PC-3 (cell line): ENCODE results near the gene STX8. TPM values are rescaled to one million over a fixed set of nuclear protein-coding genes. Genes with fewer than 3 reads are reported as not detected.

Experiments
- ATAC-seq: fragments of 200-7000 bp; cut with Tn5 transposase; 2 replicates; pipeline ENCODE4 v1.9.1; 2020; ENCODE audit warnings: mild to moderate bottlenecking, moderate library complexity
- BruUV-seq: library from RNA; stranded (reverse); fragments of 400-500 nt; replicated peaks from 2 replicates; lab custom pipeline; 2021; lab: Mats Ljungman, UMichigan
- CTCF ChIA-PET: fragments of 300-600 bp; sonication (Branson Sonifier 250); formaldehyde crosslinking; loops from one replicate; lab custom pipeline; 2022; ENCODE audit warnings: antibody characterized with exemption; lab: Charles Lee
- POLR2A ChIA-PET: fragments of 300-600 bp; sonication (Branson Sonifier 250); formaldehyde crosslinking; loops from one replicate; lab custom pipeline; 2022; ENCODE audit warnings: antibody characterized with exemption; ENCODE audit not compliant: unreplicated experiment; lab: Charles Lee
- DNase-seq: peaks from one replicate; pipeline ENCODE4 v3.0.0-alpha.2; 2015
- H2AFZ ChIP-seq: fragments of 300-600 bp; sonication (generic); 2 replicates; pipeline ENCODE4 v1.6.0; 2016; ENCODE audit warnings: antibody characterized with exemption, low read length
- H3F3A ChIP-seq: fragments of 300-600 bp; sonication (generic); one replicate; pipeline ENCODE4 v1.6.0; 2017; ENCODE audit warnings: antibody characterized with exemption, low read length, control low read depth, mild to moderate bottlenecking; ENCODE audit not compliant: unreplicated experiment
- H3K27ac ChIP-seq: fragments of 300-600 bp; sonication (generic); 2 replicates; pipeline ENCODE4 v1.5.1; 2016; ENCODE audit warnings: mild to moderate bottlenecking, low read length
- H3K27me3 ChIP-seq: fragments of 300-600 bp; sonication (generic); 2 replicates; pipeline ENCODE4 v1.6.1; 2016; ENCODE audit warnings: low read length, mixed read lengths
- H3K36me3 ChIP-seq: fragments of 300-600 bp; sonication (generic); 2 replicates; pipeline ENCODE4 v1.6.1; 2016; ENCODE audit warnings: low read depth, mixed run types, low read length, mixed read lengths
- H3K4me1 ChIP-seq: fragments of 300-600 bp; sonication (generic); 2 replicates; pipeline ENCODE4 v1.5.1; 2016; ENCODE audit warnings: low read length; ENCODE audit not compliant: insufficient read depth
- H3K4me2 ChIP-seq: fragments of 300-600 bp; sonication (generic); 2 replicates; pipeline ENCODE4 v1.6.0; 2016; ENCODE audit warnings: low read length
- H3K4me3 ChIP-seq: fragments of 300-600 bp; sonication (generic); 2 replicates; pipeline ENCODE4 v1.5.1; 2016; ENCODE audit warnings: mild to moderate bottlenecking, low read length, mixed read lengths
- H3K79me2 ChIP-seq: fragments of 300-600 bp; sonication (generic); 2 replicates; pipeline ENCODE4 v1.6.1; 2017; ENCODE audit warnings: low read length, mixed read lengths
- H3K9ac ChIP-seq: fragments of 300-600 bp; sonication (generic); 2 replicates; pipeline ENCODE4 v1.6.0; 2016; ENCODE audit warnings: mild to moderate bottlenecking, low read length
- H3K9me2 ChIP-seq: fragments of 300-600 bp; sonication (generic); replicated peaks from 2 replicates; pipeline ENCODE4 v1.6.1; 2016; ENCODE audit warnings: mixed run types, low read length, mixed read lengths
- H3K9me3 ChIP-seq: fragments of 300-600 bp; sonication (generic); 2 replicates; pipeline ENCODE4 v1.6.1; 2016; ENCODE audit warnings: low read length, mixed read lengths
- H4K20me1 ChIP-seq: fragments of 300-600 bp; sonication (generic); 2 replicates; pipeline ENCODE4 v1.6.1; 2016; ENCODE audit warnings: low read length, mixed read lengths
- EZH2 ChIP-seq: fragments of 300-600 bp; sonication (generic); IDR thresholded peaks from one replicate; pipeline ENCODE4 v1.6.1; 2017; ENCODE audit warnings: antibody characterized with exemption, mild to moderate bottlenecking, low read length; ENCODE audit not compliant: unreplicated experiment
- EZH2phosphoT487 ChIP-seq: fragments of 300-600 bp; sonication (generic); IDR thresholded peaks from 2 replicates; pipeline ENCODE4 v1.6.1; 2018; ENCODE audit warnings: mild to moderate bottlenecking, antibody characterized with exemption, low read length, borderline replicate concordance
- intact Hi-C: fragments of 100-400 bp; cut with micrococcal nuclease; formaldehyde crosslinking; loops from 2 replicates; pipeline ENCODE4 v1.9.0; 2023
- total RNA-seq: library from RNA; depleted of rRNA; stranded (reverse); fragments of >200 nt; gene quantifications from 2 replicates; pipeline ENCODE4 v1.2.3, GENCODE V29; 2014
- TF ChIP-seq, protein P1 (sequence below): fragments of 300-600 bp; sonication (generic); conservative IDR thresholded peaks from 2 replicates; pipeline ENCODE4 v1.5.1; 2017; ENCODE audit warnings: antibody characterized with exemption, low read depth, mild to moderate bottlenecking, low read length

The STX8 gene
- total RNA-seq, 1 experiment from 2014 or later = 57.4 TPM

DNA sequence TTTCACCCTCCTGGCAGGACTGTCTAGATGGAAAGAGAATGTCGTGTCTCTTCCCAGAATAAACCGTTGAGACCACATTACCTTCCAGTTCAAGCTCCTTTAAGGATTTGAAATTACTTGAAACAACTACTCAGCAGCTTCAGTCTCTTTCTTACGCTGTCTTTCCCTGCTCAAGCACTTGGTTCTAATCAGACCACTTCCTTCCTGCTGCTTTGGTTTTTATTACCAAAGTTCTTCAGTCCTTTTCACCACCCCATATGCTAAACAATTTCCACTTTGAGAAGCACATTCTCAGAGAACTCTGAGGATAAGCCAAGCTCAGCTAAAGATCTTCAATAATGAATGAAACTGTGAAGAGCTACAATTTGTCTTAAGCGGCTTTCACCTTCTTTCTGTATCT, 105.4 kb downstream of the STX8 start:
- Histone ChIP-seq H3K9me2 (no peaks in the 10 kb centered on the region), H2AFZ (no peak overlapping the region), H3K9ac (no peak overlapping the region), H3K4me1 (no peaks in the 10 kb centered on the region), H3F3A (no peaks in the 10 kb centered on the region), H4K20me1 (no peaks in the 10 kb centered on the region), H3K4me2 (no peak overlapping the region), H3K4me3 (no peak overlapping the region), H3K27ac (no peak overlapping the region), H3K27me3 (no peaks in the 10 kb centered on the region), H3K36me3 (no peaks in the 10 kb centered on the region), H3K9me3 (no peaks in the 10 kb centered on the region), H3K79me2 (no peaks in the 10 kb centered on the region)
- DNase-seq (no peak), ATAC-seq (no peak)
- ChIA-PET POLR2A (no interaction called here), CTCF (no interaction called here)
- TF ChIP-seq, protein P1, sequence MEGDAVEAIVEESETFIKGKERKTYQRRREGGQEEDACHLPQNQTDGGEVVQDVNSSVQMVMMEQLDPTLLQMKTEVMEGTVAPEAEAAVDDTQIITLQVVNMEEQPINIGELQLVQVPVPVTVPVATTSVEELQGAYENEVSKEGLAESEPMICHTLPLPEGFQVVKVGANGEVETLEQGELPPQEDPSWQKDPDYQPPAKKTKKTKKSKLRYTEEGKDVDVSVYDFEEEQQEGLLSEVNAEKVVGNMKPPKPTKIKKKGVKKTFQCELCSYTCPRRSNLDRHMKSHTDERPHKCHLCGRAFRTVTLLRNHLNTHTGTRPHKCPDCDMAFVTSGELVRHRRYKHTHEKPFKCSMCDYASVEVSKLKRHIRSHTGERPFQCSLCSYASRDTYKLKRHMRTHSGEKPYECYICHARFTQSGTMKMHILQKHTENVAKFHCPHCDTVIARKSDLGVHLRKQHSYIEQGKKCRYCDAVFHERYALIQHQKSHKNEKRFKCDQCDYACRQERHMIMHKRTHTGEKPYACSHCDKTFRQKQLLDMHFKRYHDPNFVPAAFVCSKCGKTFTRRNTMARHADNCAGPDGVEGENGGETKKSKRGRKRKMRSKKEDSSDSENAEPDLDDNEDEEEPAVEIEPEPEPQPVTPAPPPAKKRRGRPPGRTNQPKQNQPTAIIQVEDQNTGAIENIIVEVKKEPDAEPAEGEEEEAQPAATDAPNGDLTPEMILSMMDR = no peak
- TF ChIP-seq EZH2phosphoT487 (no peak), EZH2 (no peak)
- no TSS peak for BruUV-seq
- intact Hi-C loops = no loop called here

- Histone ChIP-seq H4K20me1 (no peaks in the 10 kb centered on the region), H3K9me2 (no peaks in the 10 kb centered on the region), H3K79me2 (no peaks in the 10 kb centered on the region), H3K27ac (no peak overlapping the region), H3K27me3 (no peaks in the 10 kb centered on the region), H2AFZ (no peak overlapping the region), H3K9ac (no peak overlapping the region), H3K36me3 (no peaks in the 10 kb centered on the region), H3K4me2 (no peak overlapping the region), H3K4me3 (no peak overlapping the region), H3K9me3 (no peaks in the 10 kb centered on the region), H3K4me1 (no peaks in the 10 kb centered on the region), H3F3A (no peaks in the 10 kb centered on the region)
- ChIA-PET CTCF (no interaction called here), POLR2A (no interaction called here)
- intact Hi-C loops = no loop called here
- DNase-seq (no peak), ATAC-seq (no peak)
- TF ChIP-seq, protein P1 = no peak
- BruUV-seq = no TSS peak
Observed at GRCh38 chr17:9468937-9469336, 106.7 kb downstream of the STX8 start.

GRCh38 chr17:9468532-9468931, 107.1 kb downstream of the STX8 start:
- DNase-seq (no peak), ATAC-seq (no peak)
- Histone ChIP-seq H3K36me3 (no peaks in the 10 kb centered on the region), H3K27ac (no peak overlapping the region), H3K9me2 (no peaks in the 10 kb centered on the region), H3K79me2 (no peaks in the 10 kb centered on the region), H3K27me3 (no peaks in the 10 kb centered on the region), H3K9me3 (no peaks in the 10 kb centered on the region), H3K4me1 (no peaks in the 10 kb centered on the region), H4K20me1 (no peaks in the 10 kb centered on the region), H2AFZ (no peak overlapping the region), H3K4me3 (no peak overlapping the region), H3K4me2 (no peak overlapping the region), H3K9ac (no peak overlapping the region), H3F3A (no peaks in the 10 kb centered on the region)
- intact Hi-C loops = no loop called here
- POLR2A ChIA-PET = no interaction called here
- BruUV-seq = no TSS peak
- TF ChIP-seq EZH2 (no peak), EZH2phosphoT487 (no peak)
- TF ChIP-seq, protein P1 = no peak
- CTCF ChIA-PET = no interaction called here
